GM21367 (cell line): ENCODE measurements around the gene SLC12A1.

Experiments used
- ATAC-seq: cut with Tn5 transposase; IDR thresholded peaks from one replicate; pipeline ENCODE4 v1.9.1; 2021; ENCODE audit not compliant: unreplicated experiment

The SLC12A1 gene

DNA sequence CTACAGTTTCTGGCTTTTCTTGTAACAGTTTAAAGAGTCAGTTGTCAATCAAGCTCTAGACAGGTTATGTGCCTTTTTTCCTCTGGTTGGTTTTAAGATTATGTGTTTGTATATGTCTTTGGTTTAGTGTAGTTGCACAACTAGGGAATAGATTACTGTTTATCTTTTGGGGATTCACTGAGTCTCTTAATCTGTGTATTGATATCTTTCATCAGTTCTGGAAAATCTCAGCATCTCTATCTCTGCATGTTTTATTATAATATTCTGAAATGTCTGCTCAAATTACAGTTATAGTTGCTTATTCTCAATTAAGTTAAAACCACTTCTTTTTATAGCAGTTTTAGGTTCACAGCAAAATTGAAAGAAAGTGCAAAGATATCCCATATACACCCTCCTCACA lies 139.4 kb downstream of the SLC12A1 start:
- no peak for ATAC-seq

DNA sequence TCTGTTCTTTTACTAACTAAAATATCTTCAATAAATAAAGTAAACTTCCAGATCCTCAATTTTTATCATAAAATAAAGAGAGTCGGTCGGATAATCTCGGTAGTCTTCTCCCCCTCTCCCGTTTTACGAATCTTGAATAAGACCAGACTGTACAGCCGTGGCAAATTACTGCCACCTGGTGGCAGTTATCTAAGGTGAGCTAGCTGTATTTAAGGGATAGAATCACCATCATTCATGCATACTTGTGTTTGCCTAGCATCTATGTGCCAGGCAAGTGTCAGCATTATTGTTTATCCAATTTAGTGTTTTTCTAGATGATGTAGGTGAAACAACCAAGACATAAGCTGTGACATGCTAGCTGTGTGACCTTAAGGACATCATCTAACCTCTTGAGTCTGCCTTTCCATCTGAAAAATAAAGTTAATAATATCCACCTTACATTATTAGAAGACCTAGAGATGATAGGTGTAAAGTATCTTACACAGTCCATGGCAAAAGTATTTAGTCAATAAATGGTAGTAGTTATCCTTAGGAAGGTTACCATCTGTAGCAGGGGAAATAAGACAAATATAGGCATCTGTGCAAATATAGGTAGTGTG lies 146.5 kb downstream of the SLC12A1 start:
- peak; percentile 90 for ATAC-seq
